GM12878 (cell line): Measurements from ENCODE around the gene CPT1C. TPM values are rescaled to one million over a fixed set of nuclear protein-coding genes. Genes with fewer than 3 reads are reported as not detected.

Source experiments
- ATF7 ChIP-seq: fragments of 450-650 bp; IDR thresholded peaks from 2 replicates; pipeline ENCODE4 v1.6.1; 2016; ENCODE audit warnings: low read depth, mild to moderate bottlenecking
- BHLHE40 ChIP-seq, 2 experiments: fragments of 450-650 bp in 1 of 2; IDR thresholded peaks; 2 replicates each; pipeline ENCODE4 v1.6.1; 2011 to 2017; ENCODE audit warnings: low read depth in 2 of 2, borderline replicate concordance in 1 of 2, improper control_type of control experiment in 1 of 2, low read length in 1 of 2, mild to moderate bottlenecking in 1 of 2
- CBFB ChIP-seq: IDR thresholded peaks from 2 replicates; pipeline ENCODE4 v1.6.1; 2016; ENCODE audit warnings: antibody characterized with exemption, low read depth
- CREM ChIP-seq: IDR thresholded peaks from 2 replicates; pipeline ENCODE4 v1.6.1; 2014; ENCODE audit warnings: antibody characterized with exemption, low read depth
- DPF2 ChIP-seq: fragments of 450-650 bp; IDR thresholded peaks from 2 replicates; pipeline ENCODE4 v1.6.1; 2017; ENCODE audit warnings: mild to moderate bottlenecking
- HDAC2 ChIP-seq: fragments of 200-600 bp; sonication (generic); IDR thresholded peaks from 2 replicates; pipeline ENCODE4 v1.6.1; 2017
- HSF1 ChIP-seq: fragments of 150-350 bp; IDR thresholded peaks from 2 replicates; pipeline ENCODE4 v1.6.1; 2014; ENCODE audit warnings: mild to moderate bottlenecking, low read depth, low read length
- LARP7 ChIP-seq: fragments of 450-650 bp; IDR thresholded peaks from 2 replicates; pipeline ENCODE4 v1.6.1; 2017; ENCODE audit warnings: mild to moderate bottlenecking
- NFYA ChIP-seq: IDR thresholded peaks from 2 replicates; pipeline ENCODE4 v1.6.1; 2011; ENCODE audit warnings: low read depth, mild to moderate bottlenecking, low read length, improper control_type of control experiment, borderline replicate concordance
- PAX8 ChIP-seq: fragments of 450-650 bp; IDR thresholded peaks from 2 replicates; pipeline ENCODE4 v1.6.1; 2017; ENCODE audit warnings: mild to moderate bottlenecking, moderate library complexity
- RAD21 ChIP-seq: IDR thresholded peaks from 2 replicates; pipeline ENCODE4 v1.6.1; 2011; ENCODE audit warnings: mild to moderate bottlenecking, low read depth, low read length, moderate library complexity; ENCODE audit not compliant: insufficient read depth
- RELB ChIP-seq: fragments of 450-650 bp; IDR thresholded peaks from 2 replicates; pipeline ENCODE4 v1.6.1; 2017; ENCODE audit warnings: low read depth, mild to moderate bottlenecking, moderate library complexity
- REST ChIP-seq: IDR thresholded peaks from 2 replicates; pipeline ENCODE4 v1.6.1; 2012; ENCODE audit warnings: mild to moderate bottlenecking, low read depth, low read length
- SKIL ChIP-seq: fragments of 450-650 bp; IDR thresholded peaks from 2 replicates; pipeline ENCODE4 v1.6.1; 2017; ENCODE audit warnings: mild to moderate bottlenecking, low read depth, inconsistent platforms; ENCODE audit not compliant: poor library complexity, severe bottlenecking
- SMARCA5 ChIP-seq: fragments of 450-650 bp; IDR thresholded peaks from 2 replicates; pipeline ENCODE4 v1.6.1; 2017; ENCODE audit warnings: mild to moderate bottlenecking
- SP1 ChIP-seq: IDR thresholded peaks from one replicate; pipeline ENCODE4 v1.6.1; 2011; ENCODE audit warnings: low read depth, low read length
- SPI1 ChIP-seq: IDR thresholded peaks from 2 replicates; pipeline ENCODE4 v1.6.1; 2011; ENCODE audit warnings: low read depth, mild to moderate bottlenecking, low read length, moderate library complexity, borderline replicate concordance; ENCODE audit not compliant: insufficient read depth
- SRF ChIP-seq, 2 experiments: IDR thresholded peaks; 2 replicates each; pipeline ENCODE4 v1.6.1; 2011; ENCODE audit warnings: low read depth in 2 of 2, low read length in 2 of 2, mild to moderate bottlenecking in 1 of 2, moderate library complexity in 1 of 2
- USF1 ChIP-seq: IDR thresholded peaks from 2 replicates; pipeline ENCODE4 v1.6.1; 2011; ENCODE audit warnings: borderline replicate concordance, low read depth, mild to moderate bottlenecking, moderate library complexity, mixed read lengths, low read length; ENCODE audit not compliant: insufficient read depth; ENCODE audit errors: extremely low read length
- ZSCAN29 ChIP-seq: fragments of 450-650 bp; IDR thresholded peaks from 2 replicates; pipeline ENCODE4 v1.6.1; 2017; ENCODE audit warnings: mild to moderate bottlenecking, moderate library complexity
- polyA plus RNA-seq, 11 experiments: library from polyadenylated mRNA; depleted of rRNA in 4 of 11; unstranded in 6 of 11; stranded (reverse) in 5 of 11; fragments of >200 nt; fragmentation: Nextera tagmentation in 4 of 11; fragmentation: Illumina TruSeq in 1 of 11; extraction: Ambion mirVana in 4 of 11; extraction: Trizol in 1 of 11; gene quantifications; 1 replicate in 1 of 11; 2 replicates in 10 of 11; pipeline versions ENCODE4 v1.2.1 to v1.2.3, GENCODE V29; 2011 to 2016; ENCODE audit warnings: inconsistent platforms in 2 of 11, missing spikeins in 2 of 11, low read depth in 1 of 11
- total RNA-seq, 4 experiments: library from RNA; depleted of rRNA in 3 of 4; stranded (reverse); fragments of >200 nt in 3 of 4; fragmentation: Illumina TruSeq in 1 of 4; extraction: Trizol in 1 of 4; gene quantifications; 2 replicates each; pipeline versions ENCODE4 v1.2.1 to v1.2.3, GENCODE V29; 2013 to 2021

Gene CPT1C
- total and polyA plus RNA-seq, 10 of the 15 experiments (the other 5 are each of a cell fraction or from before 2014, with no cell fraction given): 0.04 to 0.56 (median 0.21) TPM; not detected in 3

GRCh38 chr19:49672131-49672919, 18.6 kb upstream of the CPT1C start (continued):
- no peak for TF ChIP-seq REST
- no peak for TF ChIP-seq CREM
- peak; percentile 31 to 46; a peak in 2 of 4 replicates for TF ChIP-seq BHLHE40 (IDR thresholded peaks at IDR 0.05; ENCODE audit: borderline replicate concordance in 1 of 2, low read depth in 2 of 2, low read length in 1 of 2)
- TF ChIP-seq RELB: no peak; the same call in 1 of the 2 replicates
- TF ChIP-seq PAX8: no peak
- TF ChIP-seq SKIL: no peak
- no peak for TF ChIP-seq CBFB
- TF ChIP-seq SMARCA5: peak; percentile 90
- TF ChIP-seq LARP7: peak; percentile 53; the same call in 1 of the 2 replicates
- no peak for TF ChIP-seq HSF1
- TF ChIP-seq DPF2: 0 out of 2 replicates have a peak, but pooled peaks have one; percentile 39
- TF ChIP-seq HDAC2: no peak
- no peak for TF ChIP-seq NFYA
- TF ChIP-seq RAD21: peak; percentile 63
- TF ChIP-seq SRF (IDR thresholded peaks at IDR 0.05; ENCODE audit: low read depth in 2 of 2, low read length in 2 of 2): no peak
- TF ChIP-seq SP1: peak; percentile 9
- no peak for TF ChIP-seq USF1
- TF ChIP-seq SPI1: no peak
- TF ChIP-seq ATF7: no peak
- no peak; the same call in 1 of the 2 replicates for TF ChIP-seq ZSCAN29
